ENCODE results near the gene ZNF654. TPM values are rescaled to one million over a fixed set of nuclear protein-coding genes. Genes with fewer than 3 reads are reported as not detected.

The ZNF654 gene
- total RNA-seq, 1 donor from 2014 or later: 9.9 TPM

DNA sequence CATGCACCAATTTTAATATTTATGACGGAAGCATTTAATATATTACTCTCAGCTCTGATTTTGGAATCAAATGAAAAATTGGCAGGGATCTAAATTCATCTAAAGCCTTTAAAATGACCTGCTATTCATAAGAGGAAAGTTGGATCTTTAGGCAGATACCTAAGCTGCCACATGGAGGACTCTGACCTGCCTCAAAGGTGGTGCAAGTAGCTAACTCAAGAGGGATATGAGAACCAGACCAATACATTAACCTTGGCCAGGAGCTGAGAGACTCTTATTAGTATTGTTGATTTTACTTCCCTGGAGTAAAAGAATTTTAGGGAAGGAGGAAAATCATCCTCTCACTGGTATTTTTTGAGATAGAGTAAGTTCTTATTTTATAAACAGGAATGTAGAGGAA, 17.7 kb downstream of the ZNF654 start:
- H3K27ac Mint-ChIP-seq: no peak overlapping the region
- H3K27me3 Mint-ChIP-seq: no peaks in the 10 kb centered on the region
- TF ChIP-seq, protein P1, sequence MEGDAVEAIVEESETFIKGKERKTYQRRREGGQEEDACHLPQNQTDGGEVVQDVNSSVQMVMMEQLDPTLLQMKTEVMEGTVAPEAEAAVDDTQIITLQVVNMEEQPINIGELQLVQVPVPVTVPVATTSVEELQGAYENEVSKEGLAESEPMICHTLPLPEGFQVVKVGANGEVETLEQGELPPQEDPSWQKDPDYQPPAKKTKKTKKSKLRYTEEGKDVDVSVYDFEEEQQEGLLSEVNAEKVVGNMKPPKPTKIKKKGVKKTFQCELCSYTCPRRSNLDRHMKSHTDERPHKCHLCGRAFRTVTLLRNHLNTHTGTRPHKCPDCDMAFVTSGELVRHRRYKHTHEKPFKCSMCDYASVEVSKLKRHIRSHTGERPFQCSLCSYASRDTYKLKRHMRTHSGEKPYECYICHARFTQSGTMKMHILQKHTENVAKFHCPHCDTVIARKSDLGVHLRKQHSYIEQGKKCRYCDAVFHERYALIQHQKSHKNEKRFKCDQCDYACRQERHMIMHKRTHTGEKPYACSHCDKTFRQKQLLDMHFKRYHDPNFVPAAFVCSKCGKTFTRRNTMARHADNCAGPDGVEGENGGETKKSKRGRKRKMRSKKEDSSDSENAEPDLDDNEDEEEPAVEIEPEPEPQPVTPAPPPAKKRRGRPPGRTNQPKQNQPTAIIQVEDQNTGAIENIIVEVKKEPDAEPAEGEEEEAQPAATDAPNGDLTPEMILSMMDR (IDR thresholded peaks at IDR 0.05; ENCODE audit: unreplicated experiment): no peak
- peaks cover 8% of the 10 kb centered on the region for H3K36me3 Mint-ChIP-seq (ENCODE audit: insufficient read depth)
- peaks cover 11% of the 10 kb centered on the region for H3K4me1 Mint-ChIP-seq (ENCODE audit: low read depth)
- DNase-seq (ENCODE audit: low spot score, unreplicated experiment): no peak
- no peak overlapping the region for H3K4me3 Mint-ChIP-seq (ENCODE audit: low read depth)
- H3K9me3 Mint-ChIP-seq (ENCODE audit: low read depth): peaks cover 8% of the 10 kb centered on the region

DNA sequence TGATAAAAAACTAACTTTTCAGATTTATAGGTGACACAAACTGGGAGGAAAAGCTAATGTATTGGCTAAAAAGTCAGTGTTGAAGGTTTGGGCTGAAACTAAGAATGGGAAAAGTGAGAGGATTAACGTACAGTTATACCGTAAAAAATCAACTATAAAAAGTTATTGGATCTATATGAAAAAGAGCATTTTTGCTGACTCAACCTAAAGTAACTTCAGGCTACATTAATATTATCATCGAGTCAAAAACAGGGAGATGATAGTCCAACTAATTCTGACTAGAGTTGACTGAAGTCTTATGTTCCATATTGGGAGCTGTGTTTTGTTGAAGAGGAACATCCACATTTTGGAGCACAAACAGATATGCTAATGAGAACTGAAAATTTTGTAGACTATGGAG, 19.9 kb downstream of the ZNF654 start:
- no peak overlapping the region for H3K4me3 Mint-ChIP-seq (ENCODE audit: low read depth)

DNA sequence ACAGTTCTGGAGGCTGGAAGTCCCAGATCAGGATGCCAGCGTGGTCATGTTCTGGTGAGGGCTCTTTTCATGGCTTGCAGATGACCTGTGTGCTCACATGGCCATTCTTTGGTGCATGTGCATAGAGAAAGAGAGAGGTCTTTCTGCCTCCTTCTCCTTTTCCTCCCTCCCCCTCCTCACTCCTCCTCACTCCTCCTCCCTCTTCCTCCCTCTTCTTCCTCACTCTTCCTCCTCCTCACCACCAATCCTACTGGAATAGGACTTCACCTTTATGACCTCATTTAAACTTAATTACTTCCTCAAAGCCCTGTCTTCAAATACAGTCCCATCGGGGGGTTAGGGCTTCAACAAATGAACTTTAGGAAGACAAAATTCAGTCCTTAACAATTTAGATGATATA, 23.8 kb downstream of the ZNF654 start:
- peaks cover 8% of the 10 kb centered on the region for H3K9me3 Mint-ChIP-seq (ENCODE audit: low read depth)
- no peaks in the 10 kb centered on the region for H3K27me3 Mint-ChIP-seq
- DNase-seq (ENCODE audit: low spot score, unreplicated experiment): no peak
- TF ChIP-seq, protein P1 (IDR thresholded peaks at IDR 0.05; ENCODE audit: unreplicated experiment): no peak
- no peak overlapping the region for H3K4me3 Mint-ChIP-seq (ENCODE audit: low read depth)
- H3K4me1 Mint-ChIP-seq (ENCODE audit: low read depth): peaks cover 12% of the 10 kb centered on the region
- peaks cover 7% of the 10 kb centered on the region for H3K36me3 Mint-ChIP-seq (ENCODE audit: insufficient read depth)
- no peak overlapping the region for H3K27ac Mint-ChIP-seq

More for the DNA sequence above, 19.9 kb downstream of the ZNF654 start:
- Mint-ChIP-seq H3K36me3 (ENCODE audit: insufficient read depth) (peaks cover 5% of the 10 kb centered on the region), H3K27me3 (no peaks in the 10 kb centered on the region), H3K4me1 (ENCODE audit: low read depth) (peaks cover 14% of the 10 kb centered on the region), H3K9me3 (ENCODE audit: low read depth) (peaks cover 8% of the 10 kb centered on the region), H3K27ac (no peak overlapping the region)
- no peak for DNase-seq (ENCODE audit: low spot score, unreplicated experiment)
- TF ChIP-seq, protein P1 (IDR thresholded peaks at IDR 0.05; ENCODE audit: unreplicated experiment): no peak

DNA sequence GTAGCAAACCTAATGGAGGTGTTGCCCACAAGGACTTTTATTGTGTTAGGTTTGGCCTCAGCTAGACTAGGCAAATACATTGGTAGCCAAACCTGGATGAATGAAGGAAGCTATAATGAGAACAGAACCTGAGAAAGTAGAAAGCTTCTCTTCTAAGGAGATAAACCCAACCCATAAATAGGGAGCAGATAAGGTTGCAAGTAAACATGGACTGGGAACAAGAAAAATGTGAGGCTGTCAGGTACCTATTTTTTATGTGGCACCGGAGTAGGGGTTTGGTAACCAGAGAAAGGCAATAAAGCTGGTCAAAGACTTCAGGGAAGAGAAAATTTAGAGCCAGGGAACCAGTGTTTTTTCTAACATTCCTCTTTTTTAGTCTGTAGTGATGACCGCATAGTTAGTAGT, 25.0 kb downstream of the ZNF654 start:
- peak overlapping the region; percentile 63 for H3K27ac Mint-ChIP-seq
- TF ChIP-seq, protein P1 (IDR thresholded peaks at IDR 0.05; ENCODE audit: unreplicated experiment): no peak

DNA sequence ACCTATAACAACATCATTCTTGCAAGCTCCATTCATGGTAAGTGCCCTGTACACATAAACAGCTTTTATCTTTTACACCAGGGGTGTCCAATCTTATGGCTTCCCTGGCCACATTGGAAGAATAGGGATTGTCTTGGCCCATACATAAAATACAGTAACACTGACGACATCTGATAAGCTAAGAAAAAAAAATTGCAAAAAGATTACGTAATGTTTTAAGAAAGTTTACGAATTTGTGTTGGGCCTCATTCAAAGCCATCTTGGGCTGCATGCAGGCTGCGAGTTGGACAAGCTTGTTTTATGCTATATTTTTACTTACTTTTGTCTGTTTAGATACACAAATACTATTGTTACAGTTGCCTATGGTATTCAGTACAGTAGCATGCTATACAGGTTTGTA, 31.6 kb downstream of the ZNF654 start:
- H3K9me3 Mint-ChIP-seq (ENCODE audit: low read depth): peaks cover 8% of the 10 kb centered on the region
- peaks cover 14% of the 10 kb centered on the region for H3K4me1 Mint-ChIP-seq (ENCODE audit: low read depth)
- no peak for DNase-seq (ENCODE audit: low spot score, unreplicated experiment)
- H3K27ac Mint-ChIP-seq: no peak overlapping the region
- no peaks in the 10 kb centered on the region for H3K27me3 Mint-ChIP-seq
- TF ChIP-seq, protein P1 (IDR thresholded peaks at IDR 0.05; ENCODE audit: unreplicated experiment): no peak
- no peak overlapping the region for H3K4me3 Mint-ChIP-seq (ENCODE audit: low read depth)
- H3K36me3 Mint-ChIP-seq (ENCODE audit: insufficient read depth): peaks cover 28% of the 10 kb centered on the region

More for the DNA sequence above, 25.0 kb downstream of the ZNF654 start:
- no peak for DNase-seq (ENCODE audit: low spot score, unreplicated experiment)
- Mint-ChIP-seq H3K36me3 (ENCODE audit: insufficient read depth) (peaks cover 9% of the 10 kb centered on the region), H3K4me3 (ENCODE audit: low read depth) (no peak overlapping the region), H3K9me3 (ENCODE audit: low read depth) (peaks cover 8% of the 10 kb centered on the region), H3K4me1 (ENCODE audit: low read depth) (peaks cover 12% of the 10 kb centered on the region), H3K27me3 (no peaks in the 10 kb centered on the region)
